Right lobe of liver (tissue), 6 donors: ENCODE results near the gene FBLN2. TPM values are rescaled to one million over a fixed set of nuclear protein-coding genes. Genes with fewer than 3 reads are reported as not detected.
"Not testable (repeated sequence)": the region's sequence is repeated elsewhere in the genome, so short reads cannot be mapped to it uniquely, and the experiment has no call there.

ENCODE experiments used
- ATAC-seq, 4 donors: fragments of 200-7000 bp; cut with Tn5 transposase; one replicate each; pipeline ENCODE4 v1.9.1; 2020; ENCODE audit warnings: mild to moderate bottlenecking in 4 of 4, moderate library complexity in 4 of 4
- DNase-seq, 3 donors: peaks; one replicate each; pipeline ENCODE4 v3.0.0-alpha.2; 2020
- H3K27ac ChIP-seq, 3 donors: fragments of 200-600 bp; one replicate each; pipeline ENCODE4 v1.8.0; 2022
- H3K27me3 ChIP-seq, 2 donors: fragments of 200-600 bp; one replicate each; pipeline ENCODE4 v1.8.0; 2022
- H3K36me3 ChIP-seq, 4 donors: fragments of 200-600 bp; sonication (generic) in 1 of 4; one replicate each; pipeline versions ENCODE4 v1.5.1 to v1.8.0; 2017 to 2022; ENCODE audit warnings: control low read depth in 1 of 4
- H3K4me1 ChIP-seq, 4 donors: fragments of 200-600 bp; sonication (generic) in 1 of 4; one replicate each; pipeline versions ENCODE4 v1.5.1 to v1.8.0; 2017 to 2022; ENCODE audit warnings: control low read depth in 1 of 4
- H3K4me3 ChIP-seq, 3 donors: fragments of 200-600 bp; one replicate each; pipeline ENCODE4 v1.8.0; 2022
- H3K9me3 ChIP-seq, 4 donors: fragments of 200-600 bp; sonication (generic) in 1 of 4; one replicate each; pipeline versions ENCODE4 v1.5.1 to v1.8.0; 2017 to 2022; ENCODE audit warnings: control low read depth in 1 of 4
- CTCF ChIP-seq, 4 donors: fragments of 200-600 bp in 3 of 4; fragments of 450-650 bp in 1 of 4; IDR thresholded peaks; one replicate each; pipeline versions ENCODE4 v1.5.1 to v1.8.0; 2016 to 2022; ENCODE audit warnings: antibody characterized with exemption in 4 of 4, mild to moderate bottlenecking in 2 of 4
- POLR2A ChIP-seq: fragments of 450-650 bp; IDR thresholded peaks from one replicate; pipeline ENCODE4 v1.6.1; 2017; ENCODE audit warnings: antibody characterized with exemption, mild to moderate bottlenecking
- WGBS: methylation state at CpG from one replicate; pipeline ENCODE4 v1.1.6; 2018; ENCODE audit warnings: low coverage, low lambda C conversion rate; ENCODE audit not compliant: insufficient coverage; ENCODE audit errors: missing lambda C conversion rate; 5-methylcytosine and 5-hydroxymethylcytosine counted together
- intact Hi-C, 2 donors: fragments of 100-400 bp; cut with DNase I; formaldehyde crosslinking; loops; one replicate each; pipeline versions ENCODE4 v1.11.2 to v1.14.1; 2022
- total RNA-seq, 6 experiments: library from RNA; depleted of rRNA in 2 of 6; stranded (reverse); fragments of >200 nt in 2 of 6; fragmentation: NEBNext Ultra II Directional in 3 of 6; extraction: Animal tissue kit (Norgen Biotek cat#: 25700) in 3 of 6; gene quantifications; one replicate each; pipeline versions ENCODE4 v1.1.0 to v1.2.4, GENCODE V29; 2016 to 2023
- donor health status: DM: no; HTN: yes; CAD: no.
- donor health status: DM: no; HTN: no; CAD: no.
- donor health status: DM: no; HTN: no; CAD: no.
- donor health status: DM: no; HTN: yes; CAD: no.
- donor health status: DM: no; HTN: yes; CAD: no.

FBLN2 gene
- total RNA-seq, 6 experiments from 2014 or later: 1.9 to 4.0 (median 2.7) TPM

DNA sequence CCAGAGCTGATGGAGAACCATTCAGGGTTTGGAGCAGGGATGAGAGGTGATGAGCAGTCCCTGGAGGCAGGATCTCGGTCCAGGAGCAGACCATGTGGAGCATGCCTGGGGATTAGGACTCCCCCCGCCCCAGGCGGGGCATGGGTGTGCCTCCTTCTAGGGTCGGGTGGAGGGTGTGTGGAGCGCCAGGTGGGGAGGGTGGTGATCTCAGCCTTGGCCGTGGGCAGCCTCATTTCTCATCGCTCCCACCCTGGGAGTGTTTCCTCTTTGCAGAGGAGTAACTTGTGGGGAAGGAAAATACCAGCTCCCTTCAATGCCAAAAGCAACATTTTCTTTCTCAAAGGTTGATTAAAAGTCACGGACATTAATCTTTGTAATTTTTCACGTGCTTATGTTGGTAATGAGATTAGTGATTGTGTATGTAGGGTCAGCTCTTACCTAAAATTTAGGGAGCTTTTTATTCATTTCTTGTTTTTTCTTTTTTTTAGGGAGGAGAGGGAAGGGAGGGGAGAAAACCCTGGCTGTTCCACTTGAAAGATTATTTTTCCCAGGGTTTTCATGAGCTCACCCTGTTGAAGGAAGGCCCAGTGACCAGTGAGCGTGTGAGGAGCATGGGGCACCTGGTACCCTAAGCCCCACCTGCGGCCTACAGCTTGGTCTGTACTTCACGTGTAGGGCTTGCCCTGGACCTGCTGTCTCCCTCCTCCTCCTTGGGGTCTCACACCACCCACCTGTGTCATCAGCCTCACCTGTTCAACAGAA lies 11.0 kb downstream of the FBLN2 start:
- intact Hi-C loops: no loop called here
- H3K9me3 ChIP-seq: no peaks in the 10 kb centered on the region
- H3K27me3 ChIP-seq: no peaks in the 10 kb centered on the region
- H3K4me1 ChIP-seq: no peaks in the 10 kb centered on the region
- WGBS: 62% methylated on average over 7 of the region's 12 CpGs
- DNase-seq (no peak), ATAC-seq (peak in 2 of 4 donors; percentile 10 to 19)
- no peak overlapping the region for H3K27ac ChIP-seq
- TF ChIP-seq POLR2A: no peak
- no peak for TF ChIP-seq CTCF (IDR thresholded peaks at IDR 0.05)
- no peaks in the 10 kb centered on the region for H3K36me3 ChIP-seq
- no peak overlapping the region for H3K4me3 ChIP-seq

DNA sequence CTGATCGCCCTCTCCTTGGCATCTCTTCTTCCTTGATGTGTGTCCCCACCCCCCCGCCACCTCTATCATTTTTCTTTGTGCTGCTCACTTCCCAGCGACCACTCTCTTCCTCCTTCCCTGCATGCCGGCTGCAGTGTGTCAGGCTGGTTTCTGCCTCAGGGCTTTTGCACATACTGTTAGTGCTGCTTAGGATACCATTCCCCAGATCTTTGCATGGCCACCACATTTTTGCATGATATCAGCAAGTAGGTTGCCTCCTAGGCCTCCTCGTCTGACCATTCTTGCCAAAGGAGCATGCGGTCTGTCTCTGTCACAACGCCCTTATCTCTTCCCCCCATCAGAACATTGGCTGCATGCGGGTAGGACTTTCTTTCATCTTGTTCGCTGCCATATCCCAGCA lies 12.5 kb downstream of the FBLN2 start:
- Histone ChIP-seq H3K9me3 (no peaks in the 10 kb centered on the region), H3K4me3 (no peak overlapping the region), H3K36me3 (no peaks in the 10 kb centered on the region), H3K4me1 (no peaks in the 10 kb centered on the region), H3K27me3 (no peaks in the 10 kb centered on the region), H3K27ac (no peak overlapping the region)
- TF ChIP-seq CTCF (IDR thresholded peaks at IDR 0.05) (no peak), POLR2A (no peak)
- WGBS: 61% methylated on average over 8 of the region's 9 CpGs
- no peak for DNase-seq
- ATAC-seq: no peak
- intact Hi-C loops: no loop called here

- Histone ChIP-seq H3K4me3 (no peak overlapping the region), H3K36me3 (no peaks in the 10 kb centered on the region), H3K9me3 (no peaks in the 10 kb centered on the region), H3K27me3 (no peaks in the 10 kb centered on the region), H3K27ac (no peak overlapping the region), H3K4me1 (no peaks in the 10 kb centered on the region)
- ATAC-seq: peak; percentile 30 to 53 (median 46)
- intact Hi-C loops: no loop called here
- TF ChIP-seq CTCF (IDR thresholded peaks at IDR 0.05) (no peak), POLR2A (no peak)
- DNase-seq: no peak
- WGBS: 21% methylated on average over 4 of the region's 4 CpGs
These were observed 13.0 kb downstream of the FBLN2 start for GRCh38 chr3:13561967-13562366.

DNA sequence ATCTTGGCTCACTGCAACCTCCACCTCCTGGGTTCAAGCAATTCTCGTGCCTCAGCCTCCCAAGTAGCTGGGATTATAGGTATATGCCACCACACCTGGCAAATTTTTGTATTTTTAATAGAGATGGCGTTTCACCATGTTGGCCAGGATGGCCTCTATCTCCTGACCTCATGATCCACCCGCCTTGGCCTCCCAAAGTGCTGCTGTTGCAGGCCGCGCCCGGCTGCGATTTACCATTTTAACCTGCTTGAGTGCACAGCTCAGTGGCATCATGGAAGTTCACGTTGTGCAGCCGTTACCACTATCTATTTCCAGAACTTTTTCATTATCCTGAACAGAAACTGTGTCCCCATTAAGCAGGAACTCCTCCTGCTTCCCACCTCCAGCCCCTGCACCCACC lies 13.5 kb downstream of the FBLN2 start:
- H3K27ac ChIP-seq, DNase-seq, H3K36me3 ChIP-seq, H3K27me3 ChIP-seq, intact Hi-C loops, ATAC-seq, H3K4me3 ChIP-seq, H3K9me3 ChIP-seq, H3K4me1 ChIP-seq: not testable (repeated sequence)
- WGBS: 65% methylated on average over 9 of the region's 9 CpGs

DNA sequence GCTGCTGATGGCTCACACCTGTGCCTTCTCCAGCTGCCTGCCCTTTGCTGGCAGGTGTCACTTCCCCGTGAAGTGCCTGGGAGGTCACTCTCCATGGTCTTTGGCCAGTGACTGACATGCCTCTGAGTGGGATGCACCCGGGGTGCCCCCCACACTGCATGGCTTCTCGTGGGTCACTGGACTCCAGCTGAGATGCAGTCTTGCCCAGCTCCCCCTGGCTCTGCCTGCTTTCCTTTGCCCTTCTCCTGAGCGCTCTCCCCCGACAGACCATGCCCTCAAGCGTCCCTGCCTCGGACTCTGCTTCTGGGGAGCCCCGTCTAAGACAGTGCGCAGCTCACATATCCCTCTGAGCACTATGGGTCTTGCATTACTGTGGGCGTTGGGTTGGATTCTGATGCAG lies 14.4 kb downstream of the FBLN2 start:
- WGBS: 85% methylated on average over 4 of the region's 10 CpGs
- DNase-seq: no peak

More for the DNA sequence above, 14.4 kb downstream of the FBLN2 start:
- Histone ChIP-seq H3K4me3 (no peak overlapping the region), H3K27me3 (no peaks in the 10 kb centered on the region), H3K27ac (no peak overlapping the region), H3K4me1 (no peaks in the 10 kb centered on the region), H3K36me3 (no peaks in the 10 kb centered on the region), H3K9me3 (no peaks in the 10 kb centered on the region)
- no peak for ATAC-seq
- intact Hi-C loops: no loop called here
- TF ChIP-seq POLR2A (no peak), CTCF (IDR thresholded peaks at IDR 0.05) (no peak)
